Coronary artery (tissue), 2 donors: ENCODE measurements around the gene DNAH9.

Source experiments
- DNase-seq: peaks from one replicate; pipeline ENCODE4 v3.0.0-alpha.2; 2017; ENCODE audit warnings: low spot score
- H3K27ac ChIP-seq, 2 donors: fragments of 200-600 bp; sonication (generic); one replicate each; pipeline ENCODE4 v1.5.1; 2016 to 2019
- H3K4me3 ChIP-seq: fragments of 200-600 bp; sonication (generic); 2 replicates; pipeline ENCODE4 v1.5.1; 2016; ENCODE audit warnings: mild to moderate bottlenecking, moderate library complexity
- CTCF ChIP-seq: fragments of 200-600 bp; sonication (generic); IDR thresholded peaks from one replicate; pipeline ENCODE4 v1.5.1; 2019; ENCODE audit warnings: antibody characterized with exemption

Gene DNAH9

DNA sequence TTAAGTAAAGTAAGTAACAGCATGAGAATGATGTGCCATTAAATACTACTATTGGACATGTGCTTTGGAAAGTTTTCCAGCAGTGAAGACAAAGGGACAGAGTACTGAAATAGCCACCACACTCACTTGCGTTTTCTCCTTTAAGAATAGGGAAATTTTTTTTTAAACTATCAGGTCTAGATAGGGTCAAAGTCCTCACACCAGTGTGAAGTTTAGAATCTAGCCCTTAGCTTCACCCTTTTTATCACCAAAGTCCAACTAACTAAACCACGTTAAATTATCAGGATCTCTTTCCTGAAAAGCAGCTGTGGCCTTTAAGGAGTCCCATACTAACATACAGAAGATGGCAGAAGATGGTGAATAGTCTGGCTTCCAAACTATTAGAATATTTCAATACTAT, 218.1 kb downstream of the DNAH9 start:
- Histone ChIP-seq H3K27ac (no peak overlapping the region), H3K4me3 (no peak overlapping the region)
- TF ChIP-seq CTCF = no peak
- DNase-seq = no peak

GRCh38 chr17:11823862-11824261, 225.6 kb downstream of the DNAH9 start:
- no peak for TF ChIP-seq CTCF
- H3K27ac ChIP-seq = no peak overlapping the region

GRCh38 chr17:11825572-11826209, 227.4 kb downstream of the DNAH9 start:
- no peak overlapping the region for H3K4me3 ChIP-seq
- no peak for DNase-seq
- TF ChIP-seq CTCF = no peak
- no peak overlapping the region for H3K27ac ChIP-seq

More at GRCh38 chr17:11823862-11824261, 225.6 kb downstream of the DNAH9 start:
- no peak overlapping the region for H3K4me3 ChIP-seq
- no peak for DNase-seq

DNA sequence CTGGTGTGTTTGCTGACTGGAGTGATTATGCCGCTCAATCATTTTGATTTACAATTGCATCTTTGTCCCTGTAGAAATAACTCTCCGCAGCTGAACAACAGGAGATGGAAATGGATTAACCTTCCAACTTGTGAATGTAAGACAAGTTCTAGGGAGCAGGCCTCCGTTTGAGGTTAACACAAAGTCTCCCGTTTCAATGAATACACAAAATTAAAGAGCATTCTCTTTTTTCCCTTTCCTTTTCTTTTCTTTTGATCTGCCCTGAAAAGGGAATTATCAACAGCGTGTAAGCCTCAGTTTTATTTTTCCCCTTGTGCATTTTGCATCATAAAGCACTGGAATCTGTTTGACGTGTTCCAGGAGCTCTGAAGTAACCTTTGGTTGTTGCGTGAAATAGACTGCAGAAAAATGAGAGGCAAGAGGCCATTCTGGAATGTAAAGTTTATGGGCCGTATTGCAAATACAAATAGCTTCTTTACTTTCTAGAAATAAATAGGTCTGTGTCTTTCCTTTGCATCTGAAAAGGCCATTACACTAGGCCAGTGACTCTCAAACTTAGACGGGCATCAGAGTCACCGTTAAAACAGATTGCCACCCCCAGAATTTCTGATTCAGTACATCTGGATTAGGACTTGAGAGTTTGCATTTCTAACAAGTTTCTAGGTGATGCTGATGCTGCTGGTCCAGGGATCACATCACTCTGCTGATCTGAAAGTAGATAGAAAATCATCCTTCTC, 234.3 kb downstream of the DNAH9 start:
- no peak for DNase-seq
- no peak overlapping the region for H3K27ac ChIP-seq
- TF ChIP-seq CTCF = no peak
- no peak overlapping the region for H3K4me3 ChIP-seq

DNA sequence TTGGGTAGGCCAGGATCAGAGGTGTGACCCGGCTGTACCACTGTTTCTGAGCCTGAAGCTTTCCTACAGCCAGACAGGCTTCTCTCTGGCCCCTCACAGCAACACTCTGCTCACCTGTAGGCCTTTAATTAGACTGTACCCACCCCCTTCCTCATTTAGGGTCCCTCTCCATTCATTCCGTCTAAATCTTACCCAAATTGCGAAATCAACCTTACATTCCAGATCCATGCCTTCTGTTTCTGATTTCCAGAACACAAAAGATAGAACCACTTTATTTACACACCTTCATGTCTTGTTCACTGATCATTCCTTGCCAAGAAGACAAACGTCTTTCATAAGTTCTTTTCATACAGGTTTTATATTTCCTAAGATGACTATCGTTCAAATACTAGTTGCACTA, 238.2 kb downstream of the DNAH9 start:
- Histone ChIP-seq H3K27ac (no peak overlapping the region), H3K4me3 (no peak overlapping the region)
- no peak for DNase-seq
- no peak for TF ChIP-seq CTCF

DNA sequence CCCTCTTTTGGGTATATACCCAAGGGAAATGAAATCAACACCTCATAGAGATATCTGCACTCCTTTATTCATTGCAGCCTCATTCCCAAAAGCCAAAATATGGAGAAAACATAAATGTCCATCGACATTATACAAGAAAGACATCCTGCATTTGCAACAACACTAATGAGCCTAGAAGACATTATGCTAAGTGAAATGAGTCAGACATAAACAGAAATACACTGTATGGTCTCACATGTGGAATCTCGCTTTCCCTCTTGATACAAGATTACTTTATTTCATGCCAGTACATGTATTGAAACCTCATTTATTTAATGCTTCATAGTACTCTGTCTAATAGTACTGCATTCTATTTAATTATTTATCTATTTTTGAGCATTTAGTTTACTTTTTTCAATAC, 241.8 kb downstream of the DNAH9 start:
- DNase-seq = no peak
- Histone ChIP-seq H3K27ac (no peak overlapping the region), H3K4me3 (no peak overlapping the region)
- TF ChIP-seq CTCF = no peak

DNA sequence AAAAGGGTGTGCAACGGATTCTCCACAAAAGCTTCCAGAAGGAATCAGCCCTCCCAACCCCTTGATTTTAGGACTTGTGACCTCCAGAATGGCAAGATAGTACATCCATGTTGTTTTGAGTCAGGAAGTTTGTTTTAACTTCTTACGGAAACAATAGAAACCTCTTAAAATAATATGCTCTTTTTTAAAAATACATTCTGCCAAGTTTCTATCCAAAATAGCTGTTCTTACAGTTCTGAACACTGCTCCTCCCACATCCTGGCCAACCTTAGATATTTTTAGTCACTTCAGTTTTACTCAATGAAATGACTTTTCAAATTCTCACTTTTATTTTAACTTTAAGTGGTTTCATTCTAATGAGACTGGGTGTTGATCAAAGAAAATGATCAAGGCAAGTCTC, 242.6 kb downstream of the DNAH9 start:
- Histone ChIP-seq H3K27ac (no peak overlapping the region), H3K4me3 (no peak overlapping the region)
- no peak for TF ChIP-seq CTCF
- no peak for DNase-seq
